Sciatic nerve (tissue), 2 donors: ENCODE results near the gene KRT3. TPM values are rescaled to one million over a fixed set of nuclear protein-coding genes. Genes with fewer than 3 reads are reported as not detected.

Experiments
- ATAC-seq: fragments of 200-7000 bp; cut with Tn5 transposase; one replicate; pipeline ENCODE4 v1.9.1; 2020; ENCODE audit warnings: mild to moderate bottlenecking, moderate library complexity
- DNase-seq: peaks from one replicate; pipeline ENCODE4 v3.0.0-alpha.2; 2020; ENCODE audit warnings: low spot score
- intact Hi-C: fragments of 100-400 bp; cut with DNase I; formaldehyde crosslinking; loops from one replicate; pipeline ENCODE4 v1.14.2; 2022
- total RNA-seq: library from RNA; stranded (reverse); fragmentation: NEBNext Ultra II Directional; extraction: Animal tissue kit (Norgen Biotek cat#: 25700); gene quantifications from one replicate; pipeline ENCODE4 v1.2.1, GENCODE V29; 2021
- donor health status: DM: no; HTN: no; CAD: no.
- donor health status: DM: no; HTN: no; CAD: no.

KRT3 gene
- total RNA-seq, 1 donor from 2014 or later, result not detected

DNA sequence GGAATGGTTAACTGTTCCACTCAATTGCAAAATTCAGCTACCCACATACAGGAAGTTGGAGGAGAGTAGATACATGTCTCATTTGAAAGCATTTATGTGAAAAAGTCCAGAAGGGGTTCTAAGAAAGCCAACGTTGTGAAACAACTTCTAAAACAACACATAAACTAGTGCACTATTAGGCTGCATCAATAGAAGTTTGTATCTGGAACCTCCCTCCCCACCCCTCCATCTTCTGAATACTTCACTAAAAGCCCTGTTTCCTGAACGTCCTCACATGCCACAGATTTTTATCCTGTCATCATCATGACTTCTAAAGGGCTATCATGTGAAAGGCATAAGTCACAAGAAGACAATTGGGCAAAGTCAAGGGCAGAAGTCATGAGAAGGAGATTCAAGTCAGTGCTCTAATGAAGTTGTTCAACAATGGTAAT is 32.7 kb upstream of the KRT3 start:
- ATAC-seq, result no peak
- no peak for DNase-seq
- intact Hi-C loops, result no loop called here

DNA sequence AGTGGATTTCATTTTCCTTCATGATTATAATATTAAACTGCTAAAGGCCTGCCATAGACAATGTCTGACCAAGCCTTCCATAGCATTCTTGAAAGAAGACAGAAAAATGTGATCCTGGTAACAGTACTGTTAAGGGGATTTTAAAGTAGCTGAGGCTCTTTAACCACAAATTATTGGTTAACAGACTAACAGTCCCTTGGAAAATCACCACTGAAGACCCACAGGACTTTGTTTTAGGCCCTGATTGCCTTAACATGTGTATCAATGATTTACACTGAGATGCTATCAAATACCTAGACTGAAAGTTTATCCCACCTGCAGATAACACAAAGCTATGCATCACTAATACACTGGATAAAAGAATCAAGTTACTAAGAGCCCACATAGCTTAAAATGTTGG is 32.2 kb upstream of the KRT3 start:
- intact Hi-C loops, result no loop called here
- DNase-seq (no peak), ATAC-seq (no peak)

DNA sequence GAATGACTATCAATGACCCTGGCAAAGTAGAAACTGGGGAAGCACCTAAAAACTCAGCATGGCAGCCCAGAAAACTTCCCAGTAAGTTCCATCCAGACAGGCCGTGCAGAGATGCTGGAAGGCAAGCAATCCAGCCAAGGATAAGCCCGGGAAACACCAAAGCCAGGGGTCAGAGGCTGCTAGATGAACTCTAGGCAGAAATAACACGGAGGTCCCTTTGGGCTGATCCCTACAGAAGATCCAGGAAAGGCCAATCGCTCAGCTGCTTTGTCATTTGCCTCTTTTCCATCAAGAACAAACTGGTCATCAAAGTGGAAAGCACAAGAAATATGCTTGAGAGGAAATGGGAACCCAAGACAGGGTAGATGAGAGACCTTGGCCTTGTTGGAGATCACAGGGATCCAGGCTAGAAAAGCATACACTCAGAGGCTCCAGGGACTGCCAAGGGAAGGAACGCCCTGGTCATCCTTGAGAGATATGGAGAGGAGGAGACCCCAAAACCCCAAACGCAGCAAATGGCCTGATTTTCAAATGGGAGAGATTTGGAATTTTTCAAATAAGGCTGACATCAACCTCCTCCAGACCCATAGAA is 31.7 kb upstream of the KRT3 start:
- DNase-seq (no peak), ATAC-seq (no peak)
- intact Hi-C loops, result no loop called here

- intact Hi-C loops, result no loop called here
- DNase-seq, result no peak
- no peak for ATAC-seq
Measured at GRCh38 chr12:52826611-52827498, 30.9 kb upstream of the KRT3 start.

DNA sequence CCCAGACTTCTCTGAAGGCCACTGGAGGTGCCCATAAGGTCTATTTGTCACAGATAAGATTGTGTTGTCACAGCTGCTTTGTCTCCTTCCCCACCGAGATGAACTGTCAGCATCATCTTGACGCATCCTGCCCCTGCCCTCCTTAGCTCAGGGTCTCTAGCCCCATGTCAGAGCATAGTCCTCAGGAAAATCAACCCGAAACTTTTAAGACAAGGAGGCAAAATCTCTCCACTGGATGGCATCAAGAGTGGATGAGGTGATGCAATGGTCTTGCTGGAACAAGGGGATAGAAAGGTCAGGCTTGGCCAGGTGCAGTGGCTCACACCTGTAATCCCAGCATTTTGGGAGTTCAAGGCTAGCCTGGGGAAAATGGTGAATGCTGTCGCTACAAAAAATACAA is 30.0 kb upstream of the KRT3 start:
- intact Hi-C loops, result no loop called here
- ATAC-seq, result no peak
- DNase-seq, result no peak

DNA sequence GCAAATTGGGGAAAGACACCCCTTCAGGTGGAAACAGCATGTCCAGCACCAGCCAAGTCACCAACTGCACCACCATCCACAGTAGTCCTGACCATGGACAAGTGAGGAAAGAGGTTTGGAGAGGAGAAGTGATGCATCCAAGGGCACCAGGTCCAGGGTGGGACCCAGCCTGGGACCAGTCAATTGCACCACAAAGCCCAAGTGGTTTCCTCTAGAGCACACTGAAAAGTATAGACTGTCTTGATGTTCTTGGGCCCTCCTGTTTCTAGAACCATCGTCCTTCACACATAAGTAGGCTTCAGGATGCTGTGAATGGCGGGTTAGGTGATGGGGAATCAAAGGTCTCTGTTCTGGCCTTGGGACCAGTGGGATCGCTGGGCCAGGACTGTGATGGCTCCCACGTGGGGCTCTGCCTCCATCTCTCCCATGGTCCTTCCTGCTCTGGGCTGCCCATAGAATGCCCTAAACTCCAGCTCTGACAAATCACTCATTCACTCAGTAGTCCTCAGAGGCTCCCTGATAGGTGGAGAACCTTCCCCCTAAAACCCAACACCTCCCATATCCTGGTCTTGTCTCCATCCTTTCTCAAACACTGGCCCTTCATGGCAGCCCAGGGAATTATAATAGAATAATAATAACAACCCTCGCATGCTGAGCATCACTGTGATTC is 29.0 kb upstream of the KRT3 start:
- intact Hi-C loops, result no loop called here
- no peak for DNase-seq
- no peak for ATAC-seq

DNA sequence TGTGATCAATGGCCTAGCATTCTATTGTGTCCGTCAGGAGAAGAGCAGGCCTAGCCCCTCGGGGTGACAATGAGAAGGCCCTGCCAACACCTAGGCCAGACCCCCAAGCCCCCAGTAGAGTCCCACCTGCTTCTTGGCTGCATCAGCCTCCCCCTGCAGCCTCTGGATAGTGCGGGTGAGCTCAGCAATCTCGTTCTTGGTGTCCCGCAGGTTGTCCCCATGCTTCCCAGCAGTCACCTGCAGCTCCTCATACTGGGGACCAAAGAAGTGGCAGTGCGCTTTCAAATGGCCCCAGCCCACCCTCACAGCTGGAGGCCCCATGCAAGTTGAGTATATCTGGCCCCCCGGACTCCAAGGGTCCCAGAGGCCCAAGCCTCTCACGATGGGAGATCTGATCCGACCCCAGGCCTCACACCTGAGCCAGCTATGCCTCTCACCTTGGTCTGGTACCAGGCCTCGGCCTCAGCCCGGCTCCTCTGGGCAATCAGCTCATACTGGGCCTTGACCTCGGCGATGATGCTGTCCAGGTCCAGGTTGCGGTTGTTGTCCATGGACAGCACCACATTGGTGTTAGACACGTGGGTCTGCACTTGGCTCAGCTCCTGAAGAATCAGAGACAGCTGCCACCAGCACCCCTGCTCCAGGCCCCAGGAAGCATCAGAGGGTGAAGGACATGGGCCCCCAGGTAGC is 28.0 kb upstream of the KRT3 start:
- intact Hi-C loops, result no loop called here
- DNase-seq, result no peak
- ATAC-seq, result no peak

- DNase-seq, result no peak
- no peak for ATAC-seq
- intact Hi-C loops, result no loop called here
Measured at GRCh38 chr12:52822771-52823510, 27.0 kb upstream of the KRT3 start.

- intact Hi-C loops, result no loop called here
- DNase-seq, result no peak
- ATAC-seq, result no peak
Measured at GRCh38 chr12:52821826-52822660, 26.1 kb upstream of the KRT3 start.

DNA sequence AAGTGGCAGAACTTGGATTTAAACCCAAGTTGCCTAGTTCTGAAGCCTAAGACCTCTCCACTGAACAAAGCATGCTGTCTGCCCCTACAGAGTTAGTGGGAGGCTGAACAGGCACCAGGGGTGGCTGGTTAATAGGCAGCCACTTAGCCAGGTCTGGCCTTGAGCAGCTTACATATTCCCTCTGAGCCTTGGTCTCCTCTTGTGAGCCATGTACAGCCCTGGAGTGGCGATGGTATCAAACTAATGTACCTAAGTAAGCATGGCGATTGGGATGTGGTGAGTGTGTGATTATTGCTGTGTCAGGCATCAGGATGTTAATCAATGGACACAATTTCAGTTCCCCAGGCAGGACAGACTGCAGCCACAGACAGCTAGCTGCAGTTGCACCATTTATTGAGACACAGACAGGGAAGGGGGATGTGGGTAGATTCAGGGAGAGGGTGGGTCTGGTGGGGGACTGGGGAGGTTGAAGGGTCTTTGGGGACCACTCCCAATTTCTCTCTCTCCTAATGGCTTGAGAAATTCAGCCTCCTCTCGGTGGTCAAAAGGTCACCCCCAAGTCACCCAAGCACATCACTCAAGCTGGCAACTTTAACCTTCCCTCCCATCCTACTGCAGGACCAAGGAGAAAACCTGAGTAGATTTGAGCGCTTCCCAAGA is 25.3 kb upstream of the KRT3 start:
- DNase-seq (no peak), ATAC-seq (no peak)
- intact Hi-C loops, result no loop called here

- intact Hi-C loops, result no loop called here
- DNase-seq (no peak), ATAC-seq (no peak)
Measured at GRCh38 chr12:52820521-52820920, 24.6 kb upstream of the KRT3 start.

DNA sequence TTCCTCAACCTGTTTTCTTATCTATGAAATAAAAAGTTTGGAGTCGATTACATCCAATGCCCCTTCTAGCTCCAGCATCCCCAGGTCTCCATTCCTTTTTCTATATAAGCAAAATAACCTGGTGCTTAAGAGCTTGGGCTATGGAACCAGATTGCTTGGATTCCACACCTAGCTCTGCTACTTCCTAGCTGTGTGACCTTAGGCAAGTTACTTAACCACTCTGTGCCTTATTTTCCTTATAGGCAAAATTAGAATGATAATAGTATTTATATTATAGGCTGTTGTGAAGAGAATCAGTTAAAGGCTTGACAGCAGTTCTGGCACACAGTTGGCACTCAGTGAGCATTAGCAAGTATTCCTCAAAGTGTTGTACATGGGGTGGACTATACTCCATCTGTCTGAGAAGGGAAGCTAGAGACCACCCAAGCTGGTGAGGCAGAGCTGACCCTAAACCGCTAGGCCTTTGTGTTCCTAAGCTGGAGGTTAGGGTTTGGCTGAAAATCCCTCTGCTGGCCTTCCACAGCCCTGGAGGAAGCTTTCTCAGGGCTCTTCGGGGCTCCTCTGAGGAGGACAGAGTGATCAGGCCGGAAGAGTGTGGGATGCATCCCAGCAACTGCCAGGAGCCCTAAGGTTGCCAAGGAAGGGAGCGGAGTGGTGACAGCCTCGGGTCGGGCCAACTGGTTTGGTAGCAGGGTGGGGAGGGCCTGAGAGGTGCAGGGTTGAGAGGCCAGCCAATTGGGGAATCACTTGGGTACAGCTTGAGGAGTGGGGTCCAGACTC is 24.0 kb upstream of the KRT3 start:
- no peak for ATAC-seq
- DNase-seq, result no peak
- intact Hi-C loops, result no loop called here

- DNase-seq, result no peak
- intact Hi-C loops, result no loop called here
- no peak for ATAC-seq
Measured at GRCh38 chr12:52818887-52819420, 23.0 kb upstream of the KRT3 start.

- no peak for DNase-seq
- intact Hi-C loops, result no loop called here
Measured at GRCh38 chr12:52818388-52818787, 22.5 kb upstream of the KRT3 start.

DNA sequence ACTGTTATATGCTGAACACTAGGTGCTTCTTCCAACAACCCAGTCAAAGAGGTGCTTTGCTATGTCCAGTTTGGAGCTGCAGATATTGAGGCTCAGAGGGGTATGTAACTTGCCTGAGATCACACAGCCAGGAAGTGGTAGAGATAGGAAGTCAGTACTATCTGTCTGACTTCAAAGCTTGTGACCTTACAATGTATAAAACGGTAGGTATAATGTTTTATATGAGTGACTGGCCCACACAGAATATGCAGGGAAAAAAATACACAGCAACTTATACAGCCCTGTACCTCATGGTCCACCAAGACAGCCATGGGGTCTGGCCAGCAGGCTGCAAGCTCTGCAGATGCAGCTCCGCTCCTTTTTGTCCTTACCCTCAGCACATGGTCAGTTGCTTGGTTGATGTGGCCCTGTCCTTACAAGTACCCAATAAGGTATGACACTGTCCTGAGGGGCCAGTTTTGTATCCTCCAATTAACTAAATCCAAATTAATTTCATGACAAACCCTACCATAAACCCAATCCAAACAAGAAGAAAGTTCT is 21.9 kb upstream of the KRT3 start:
- intact Hi-C loops, result no loop called here
- ATAC-seq (no peak), DNase-seq (no peak)

More at GRCh38 chr12:52818388-52818787, 22.5 kb upstream of the KRT3 start:
- ATAC-seq, result no peak

DNA sequence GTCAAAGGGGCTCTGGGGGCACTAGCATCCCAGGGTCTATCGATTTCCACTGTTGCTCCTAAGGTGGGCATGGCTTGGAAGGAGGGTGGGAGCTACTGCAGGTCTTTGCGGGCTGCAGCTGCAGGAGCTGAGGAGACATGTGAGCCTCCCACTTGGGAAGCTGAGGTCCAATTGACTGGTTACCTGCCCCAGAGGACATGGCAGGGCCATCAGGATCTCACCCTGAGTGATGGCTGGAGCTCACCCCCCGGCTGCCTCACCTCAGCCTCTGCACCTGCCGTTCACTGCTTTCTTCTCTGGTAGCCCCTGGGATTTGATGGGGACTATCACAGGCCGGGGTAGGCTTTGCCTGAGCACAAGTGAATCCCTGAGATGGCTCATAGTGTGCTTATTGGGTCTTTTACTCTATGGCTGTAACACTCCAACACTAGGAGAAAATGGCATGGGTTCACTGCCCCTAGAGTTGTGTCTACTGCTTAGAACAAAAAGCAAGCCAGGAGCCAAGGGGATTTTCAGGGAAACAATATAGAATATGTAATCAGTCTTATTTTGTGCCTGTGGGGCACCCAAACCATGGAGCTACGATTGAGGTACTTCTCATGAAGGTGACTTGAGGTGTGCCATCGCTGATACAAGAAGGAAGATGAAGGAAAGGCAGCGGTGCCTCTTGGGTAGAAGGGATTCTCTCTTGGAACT is 21.2 kb upstream of the KRT3 start:
- ATAC-seq, result no peak
- intact Hi-C loops, result no loop called here

More for the DNA sequence above, 21.2 kb upstream of the KRT3 start:
- DNase-seq, result no peak
